KMS-11 (cell line): ENCODE data around the gene TRAPPC2L.
A peak's percentile ranks its signal among the peaks of the same experiment; 100 is the strongest.

Experiments used
- H2AFZ ChIP-seq: fragments of 200-600 bp; sonication (generic); 2 replicates; pipeline ENCODE4 v1.6.1; 2016; ENCODE audit warnings: antibody characterized with exemption, mixed run types, low read depth
- H3K27ac ChIP-seq: fragments of 200-600 bp; sonication (generic); 2 replicates; pipeline ENCODE4 v1.6.1; 2016; ENCODE audit warnings: mild to moderate bottlenecking, mixed run types
- H3K27me3 ChIP-seq: fragments of 200-600 bp; sonication (generic); 2 replicates; pipeline ENCODE4 v1.6.1; 2017; ENCODE audit warnings: mild to moderate bottlenecking, low read depth, mixed run types, moderate library complexity; ENCODE audit not compliant: insufficient read depth
- H3K36me3 ChIP-seq: fragments of 200-600 bp; sonication (generic); 2 replicates; pipeline ENCODE4 v1.6.1; 2017; ENCODE audit warnings: mild to moderate bottlenecking, mixed run types; ENCODE audit not compliant: insufficient read depth
- H3K4me1 ChIP-seq: fragments of 200-600 bp; sonication (generic); 2 replicates; pipeline ENCODE4 v1.6.1; 2016; ENCODE audit warnings: mild to moderate bottlenecking, low read depth, mixed run types; ENCODE audit not compliant: poor library complexity, severe bottlenecking
- H3K4me2 ChIP-seq: fragments of 200-600 bp; sonication (generic); 2 replicates; pipeline ENCODE4 v1.7.0; 2016; ENCODE audit warnings: mild to moderate bottlenecking, mixed run types
- H3K4me3 ChIP-seq: fragments of 200-600 bp; sonication (generic); IDR thresholded peaks from 2 replicates; pipeline ENCODE4 v1.6.1; 2017; ENCODE audit warnings: low read depth, low read length, mixed read lengths; ENCODE audit not compliant: insufficient read depth
- H3K79me2 ChIP-seq: fragments of 200-600 bp; sonication (generic); 2 replicates; pipeline ENCODE4 v1.6.1; 2016; ENCODE audit warnings: low read depth, mixed run types; ENCODE audit not compliant: insufficient read depth
- H3K9ac ChIP-seq: fragments of 200-600 bp; sonication (generic); 2 replicates; pipeline ENCODE4 v1.6.1; 2016; ENCODE audit warnings: mild to moderate bottlenecking, mixed run types
- H4K20me1 ChIP-seq: fragments of 200-600 bp; sonication (generic); 2 replicates; pipeline ENCODE4 v1.6.1; 2016; ENCODE audit warnings: mild to moderate bottlenecking, mixed run types; ENCODE audit not compliant: insufficient read depth
- CTCF ChIP-seq: fragments of 200-600 bp; sonication (generic); conservative IDR thresholded peaks from 2 replicates; pipeline ENCODE4 v1.6.1; 2017; ENCODE audit warnings: low read depth, mild to moderate bottlenecking, antibody characterized with exemption, low read length, moderate library complexity, mixed read lengths

Gene TRAPPC2L

GRCh38 chr16:88856828-88857727 is at the start of gene TRAPPC2L, which contains the start of gene GALNS:
Gene TRAPPC2L, plus strand, starts transcription at chr16:88857127. Its CDS starts 24 bp downstream, at chr16:88857151.
Gene GALNS, minus strand, starts transcription at chr16:88856947. Its CDS starts 70 bp downstream, at chr16:88856877.
- no peak within 1 kb of the TSS for H3K27ac ChIP-seq
- TF ChIP-seq CTCF: no peak
- H2AFZ ChIP-seq: peak within 1 kb of the TSS; percentile 81
- H3K4me1 ChIP-seq: peaks cover 7% of the 10 kb centered on the region
- H3K27me3 ChIP-seq: no peaks in the 10 kb centered on the region
- H3K4me2 ChIP-seq: peak within 1 kb of the TSS; percentile 86
- H3K9ac ChIP-seq: peak within 1 kb of the TSS; percentile 63
- H4K20me1 ChIP-seq: no peaks in the 10 kb centered on the region
- peak within 1 kb of the TSS; percentile 73 for H3K4me3 ChIP-seq
- no peaks in the 10 kb centered on the region; the same call in 1 of the 2 replicates for H3K36me3 ChIP-seq
- no peaks in the 10 kb centered on the region; the same call in 1 of the 2 replicates for H3K79me2 ChIP-seq

GRCh38 chr16:88807142-88807625 is 49.7 kb upstream of the TRAPPC2L start:
- H3K79me2 ChIP-seq: peaks cover 57% of the 10 kb centered on the region
- H3K4me2 ChIP-seq: no peak overlapping the region
- H3K9ac ChIP-seq: no peak overlapping the region
- no peak for TF ChIP-seq CTCF
- no peak overlapping the region for H3K27ac ChIP-seq
- peaks cover 6% of the 10 kb centered on the region; the same call in 1 of the 2 replicates for H3K36me3 ChIP-seq
- H3K4me1 ChIP-seq: peaks cover 35% of the 10 kb centered on the region
- no peaks in the 10 kb centered on the region; the same call in 1 of the 2 replicates for H4K20me1 ChIP-seq
- H3K4me3 ChIP-seq: no peak overlapping the region
- H2AFZ ChIP-seq: no peak overlapping the region
- H3K27me3 ChIP-seq: no peaks in the 10 kb centered on the region

- Histone ChIP-seq H3K4me2 (no peak overlapping the region), H3K79me2 (peaks cover 57% of the 10 kb centered on the region)
Measured at GRCh38 chr16:88807626-88808453, 49.1 kb upstream of the TRAPPC2L start.

More at GRCh38 chr16:88807626-88808453, 49.1 kb upstream of the TRAPPC2L start:
- no peak overlapping the region; the same call in 1 of the 2 replicates for H3K27ac ChIP-seq
- H4K20me1 ChIP-seq: no peaks in the 10 kb centered on the region; the same call in 1 of the 2 replicates
- TF ChIP-seq CTCF: no peak
- peaks cover 6% of the 10 kb centered on the region; the same call in 1 of the 2 replicates for H3K36me3 ChIP-seq
- no peak overlapping the region for H3K4me3 ChIP-seq
- H3K27me3 ChIP-seq: no peaks in the 10 kb centered on the region
- no peak overlapping the region for H3K9ac ChIP-seq
- H3K4me1 ChIP-seq: peaks cover 35% of the 10 kb centered on the region
- H2AFZ ChIP-seq: no peak overlapping the region
